ENCODE results near the gene EDIL3. TPM values are rescaled to one million over a fixed set of nuclear protein-coding genes. Genes with fewer than 3 reads are reported as not detected.

Gene EDIL3
- total RNA-seq, 4 donors from 2014 or later, result 0.20 to 1.5 (median 0.75) TPM

DNA sequence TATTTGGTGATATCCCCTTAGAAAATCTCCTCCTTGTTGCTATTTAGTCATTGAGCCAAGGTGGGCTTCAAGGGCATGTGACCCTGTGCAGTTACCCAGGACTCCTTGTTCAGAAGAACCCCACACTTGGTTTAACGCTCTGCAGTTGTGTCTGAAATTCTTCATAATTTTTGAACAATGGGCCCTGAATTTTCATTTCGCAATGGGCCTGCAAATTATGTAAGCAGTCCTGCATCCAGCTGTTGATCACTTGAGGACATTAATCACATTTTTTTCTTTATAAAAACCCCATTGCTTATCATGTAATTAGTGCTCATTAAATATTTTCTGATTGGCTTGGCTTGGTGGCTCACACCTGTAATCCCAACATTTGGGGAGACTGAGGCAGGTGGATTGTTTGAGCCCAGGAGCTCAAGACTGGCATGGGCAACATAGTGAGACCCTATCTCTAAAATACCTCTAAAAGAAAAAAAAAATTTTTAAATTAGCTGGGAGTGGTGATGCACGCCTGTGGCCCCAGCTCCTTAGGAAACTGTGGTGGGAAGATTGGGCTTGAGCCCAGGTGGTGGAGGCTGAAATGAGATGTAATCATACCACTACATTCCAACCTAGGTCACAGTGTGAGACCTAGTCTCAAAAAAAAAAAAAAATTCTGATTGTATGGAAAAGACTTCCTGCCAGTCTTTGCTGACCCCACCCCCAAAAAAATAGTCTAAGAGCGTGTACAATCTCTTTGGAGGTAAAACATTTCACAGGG is 469.8 kb downstream of the EDIL3 start:
- in situ Hi-C loops (cut with MboI; ENCODE audit: low sequenced_read_pairs in 4 of 4), result no loop called here
- no peak overlapping the region for H3K27ac ChIP-seq
- no peak for DNase-seq

DNA sequence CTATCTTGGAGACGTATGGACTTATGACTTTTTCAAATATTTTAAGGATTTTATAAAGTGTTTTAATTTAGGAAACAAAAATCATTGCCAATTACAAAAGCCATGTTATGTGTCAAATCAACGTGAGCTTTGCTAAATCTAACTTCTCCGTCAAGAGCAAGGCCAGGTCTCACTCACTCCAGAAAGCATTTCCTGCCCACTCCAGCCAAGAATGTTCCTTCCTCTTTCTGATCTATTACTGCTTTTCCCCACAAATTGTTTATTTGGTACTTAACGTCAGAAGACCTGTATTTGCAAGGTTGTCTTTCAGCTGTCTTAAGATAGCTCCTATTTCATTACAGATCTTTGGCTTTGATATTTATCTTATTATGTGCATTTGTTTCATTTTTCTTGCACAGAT is 470.5 kb downstream of the EDIL3 start:
- Histone ChIP-seq H3K27ac (no peak overlapping the region), H3K4me3 (no peak overlapping the region), H3K27me3 (no peaks in the 10 kb centered on the region), H3K4me1 (no peaks in the 10 kb centered on the region), H3K9me3 (no peaks in the 10 kb centered on the region), H3K36me3 (no peaks in the 10 kb centered on the region)
- DNase-seq, result no peak
- TF ChIP-seq, protein P1, sequence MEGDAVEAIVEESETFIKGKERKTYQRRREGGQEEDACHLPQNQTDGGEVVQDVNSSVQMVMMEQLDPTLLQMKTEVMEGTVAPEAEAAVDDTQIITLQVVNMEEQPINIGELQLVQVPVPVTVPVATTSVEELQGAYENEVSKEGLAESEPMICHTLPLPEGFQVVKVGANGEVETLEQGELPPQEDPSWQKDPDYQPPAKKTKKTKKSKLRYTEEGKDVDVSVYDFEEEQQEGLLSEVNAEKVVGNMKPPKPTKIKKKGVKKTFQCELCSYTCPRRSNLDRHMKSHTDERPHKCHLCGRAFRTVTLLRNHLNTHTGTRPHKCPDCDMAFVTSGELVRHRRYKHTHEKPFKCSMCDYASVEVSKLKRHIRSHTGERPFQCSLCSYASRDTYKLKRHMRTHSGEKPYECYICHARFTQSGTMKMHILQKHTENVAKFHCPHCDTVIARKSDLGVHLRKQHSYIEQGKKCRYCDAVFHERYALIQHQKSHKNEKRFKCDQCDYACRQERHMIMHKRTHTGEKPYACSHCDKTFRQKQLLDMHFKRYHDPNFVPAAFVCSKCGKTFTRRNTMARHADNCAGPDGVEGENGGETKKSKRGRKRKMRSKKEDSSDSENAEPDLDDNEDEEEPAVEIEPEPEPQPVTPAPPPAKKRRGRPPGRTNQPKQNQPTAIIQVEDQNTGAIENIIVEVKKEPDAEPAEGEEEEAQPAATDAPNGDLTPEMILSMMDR (IDR thresholded peaks at IDR 0.05 in 4 of 5, conservative IDR thresholded peaks at IDR 0.05 in 1 of 5), result no peak
- no peak for TF ChIP-seq POLR2A (IDR thresholded peaks at IDR 0.05)
- no peak for ATAC-seq
- intact Hi-C loops (cut with DNase I; ENCODE audit: low total_unique reads), result no loop called here
- in situ Hi-C loops (cut with MboI; ENCODE audit: low sequenced_read_pairs in 4 of 4), result no loop called here

More for the DNA sequence above, 469.8 kb downstream of the EDIL3 start:
- Histone ChIP-seq H3K36me3 (no peaks in the 10 kb centered on the region), H3K4me1 (no peaks in the 10 kb centered on the region), H3K4me3 (no peak overlapping the region), H3K27me3 (no peaks in the 10 kb centered on the region), H3K9me3 (no peaks in the 10 kb centered on the region)
- TF ChIP-seq, protein P1 (IDR thresholded peaks at IDR 0.05 in 4 of 5, conservative IDR thresholded peaks at IDR 0.05 in 1 of 5), result no peak
- TF ChIP-seq POLR2A (IDR thresholded peaks at IDR 0.05), result no peak
- intact Hi-C loops (cut with DNase I; ENCODE audit: low total_unique reads), result no loop called here
- ATAC-seq, result no peak

DNA sequence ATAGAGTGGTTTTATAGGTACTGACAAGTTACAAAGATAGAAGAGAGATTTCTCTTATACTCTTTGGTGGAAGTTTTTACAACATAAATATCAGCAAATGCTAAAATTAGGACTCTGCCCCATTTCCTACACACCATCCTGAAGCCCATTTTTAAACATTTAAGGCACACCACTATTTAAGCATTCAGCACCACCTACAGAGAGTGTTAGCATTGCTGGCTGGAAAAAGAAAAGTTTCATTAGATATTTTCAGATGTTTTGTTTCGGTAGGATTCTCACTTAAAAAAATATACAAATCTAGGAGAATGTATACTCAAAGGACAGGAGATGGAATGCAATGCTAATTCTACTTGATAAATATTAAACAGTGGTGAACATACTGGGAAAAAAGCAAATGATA is 471.1 kb downstream of the EDIL3 start:
- in situ Hi-C loops (cut with MboI; ENCODE audit: low sequenced_read_pairs in 4 of 4), result no loop called here
- DNase-seq (no peak), ATAC-seq (no peak)
- no peak overlapping the region for H3K27ac ChIP-seq
- no peaks in the 10 kb centered on the region for H3K9me3 ChIP-seq
- intact Hi-C loops (cut with DNase I; ENCODE audit: low total_unique reads), result no loop called here
- no peak overlapping the region for H3K4me3 ChIP-seq
- H3K4me1 ChIP-seq, result no peaks in the 10 kb centered on the region
- H3K27me3 ChIP-seq, result no peaks in the 10 kb centered on the region
- TF ChIP-seq, protein P1 (IDR thresholded peaks at IDR 0.05 in 4 of 5, conservative IDR thresholded peaks at IDR 0.05 in 1 of 5), result no peak
- TF ChIP-seq POLR2A (IDR thresholded peaks at IDR 0.05), result no peak
- H3K36me3 ChIP-seq, result no peaks in the 10 kb centered on the region

DNA sequence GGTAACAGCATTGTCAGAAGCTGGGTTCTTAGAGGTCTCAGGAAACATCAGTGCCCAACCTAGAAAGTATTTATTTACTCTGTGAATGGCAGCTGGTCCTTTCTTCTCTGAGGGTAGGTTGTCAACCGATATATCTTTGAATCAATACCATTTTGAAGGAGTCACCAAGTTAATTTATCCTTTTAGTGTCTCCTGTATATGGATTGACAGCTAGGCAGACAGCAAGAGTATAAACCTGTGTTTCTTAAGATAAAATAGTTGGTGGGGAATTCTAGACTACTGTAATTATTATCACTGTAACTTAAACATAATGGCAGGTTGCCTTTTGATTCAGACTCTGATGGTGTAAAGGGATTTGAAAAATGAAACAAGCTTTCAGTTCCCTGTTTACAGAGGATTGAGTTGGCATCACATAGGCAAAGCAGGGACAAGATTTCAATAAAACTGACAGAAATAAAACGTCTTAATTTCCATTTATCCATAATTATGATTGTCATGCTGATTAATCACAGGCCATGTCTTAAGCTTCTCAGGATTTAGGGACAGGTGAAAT is 473.2 kb downstream of the EDIL3 start:
- Histone ChIP-seq H3K9me3 (no peaks in the 10 kb centered on the region), H3K4me3 (no peak overlapping the region), H3K27ac (no peak overlapping the region), H3K27me3 (no peaks in the 10 kb centered on the region), H3K4me1 (no peaks in the 10 kb centered on the region), H3K36me3 (no peaks in the 10 kb centered on the region)
- no peak for TF ChIP-seq POLR2A (IDR thresholded peaks at IDR 0.05)
- TF ChIP-seq, protein P1 (IDR thresholded peaks at IDR 0.05 in 4 of 5, conservative IDR thresholded peaks at IDR 0.05 in 1 of 5), result no peak
- intact Hi-C loops (cut with DNase I; ENCODE audit: low total_unique reads) (no loop called here), in situ Hi-C loops (cut with MboI; ENCODE audit: low sequenced_read_pairs in 4 of 4) (no loop called here)
- ATAC-seq (no peak), DNase-seq (no peak)
